ENCODE data around the gene EIF4G1.
A peak's percentile ranks its signal among the peaks of the same experiment; 100 is the strongest.

The EIF4G1 gene

DNA sequence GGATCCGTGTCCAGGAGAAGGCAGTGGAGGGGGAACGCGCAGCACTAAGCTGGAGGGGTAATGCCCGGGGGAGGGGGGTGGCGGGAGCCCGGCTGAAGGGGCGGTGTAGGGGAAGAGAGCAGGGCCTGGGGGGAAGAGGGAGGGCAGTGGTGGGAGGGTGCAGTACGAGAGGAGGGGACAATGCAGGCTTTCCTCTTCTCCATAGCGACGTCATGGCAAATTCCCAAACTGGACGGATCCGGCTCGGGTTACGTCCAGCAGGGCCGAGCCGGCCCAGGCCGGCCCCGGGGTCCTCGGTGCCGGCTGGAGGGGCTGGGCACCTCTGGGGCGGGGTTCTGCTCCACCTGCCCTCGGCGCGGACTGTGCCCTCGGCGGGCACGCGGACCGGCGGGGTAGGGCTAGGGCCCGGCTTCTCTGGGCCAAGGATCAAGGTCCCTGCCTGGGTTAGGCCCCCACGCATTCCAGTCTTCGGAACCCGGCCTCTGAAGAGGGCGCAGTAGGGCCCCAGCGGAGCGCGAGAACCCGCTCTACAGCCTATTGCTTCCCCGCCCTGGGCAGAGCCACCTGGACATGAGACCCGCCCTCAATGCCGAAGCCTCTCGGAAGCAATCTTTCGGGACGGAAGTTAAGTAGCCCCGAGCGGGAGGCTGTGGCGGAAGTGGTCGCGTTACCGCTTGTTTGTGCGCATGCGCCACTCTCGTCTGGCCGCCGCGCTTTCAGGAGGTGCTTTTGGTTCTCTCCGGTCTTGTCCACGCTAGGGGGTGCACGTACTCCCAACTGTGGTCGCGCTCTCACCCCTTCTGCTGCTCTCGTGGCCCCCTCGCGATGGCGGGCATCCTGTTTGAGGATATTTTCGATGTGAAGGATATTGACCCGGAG is 48.5 kb downstream of the EIF4G1 start:
- POLR2A ChIA-PET = interaction anchor here (0.6 kb wide), 1 partner anchor 47 kb away, joined by 3 read pairs; no protein-coding TSS in a partner anchor
- peaks cover 0 to 33% (median 31%) of the 10 kb centered on the region in 4 experiments for H3K4me1 ChIP-seq (ENCODE audit: control extremely low read depth in 1 of 4, control insufficient read depth in 4 of 4, insufficient read depth in 4 of 4, low read length in 3 of 4)
- no peaks in the 10 kb centered on the region for H3K9me3 ChIP-seq (ENCODE audit: control extremely low read depth in 1 of 5, control insufficient read depth in 4 of 5, insufficient read depth in 2 of 5, low read depth in 1 of 5, low read length in 4 of 5)
- CTCF ChIA-PET = interaction anchor here (0.6 to 15.3 kb wide), 12 partner anchors 9 to 179 kb away, joined by 3 to 368 read pairs (median 4); no protein-coding TSS in a partner anchor
- H3K36me3 ChIP-seq (ENCODE audit: control insufficient read depth in 4 of 4, insufficient read depth in 4 of 4, low read length in 3 of 4) = peaks cover 6 to 23% (median 15%) of the 10 kb centered on the region in 4 experiments
- peak overlapping the region in 1 of 2 experiments; percentile 77 for H3K27ac ChIP-seq (ENCODE audit: insufficient read depth in 1 of 2, low read depth in 1 of 2, low read length in 2 of 2, poor library complexity in 1 of 2, severe bottlenecking in 2 of 2)
- WGBS (ENCODE audit: insufficient coverage) = 0% methylated on average over 58 of the region's 68 CpGs
- peaks cover 0 to 3% (median 0%) of the 10 kb centered on the region in 5 experiments for H3K27me3 ChIP-seq (replicated peaks in 2 of 5; ENCODE audit: control insufficient read depth in 4 of 5, insufficient read depth in 5 of 5, low read length in 4 of 5)
- H3K4me3 ChIP-seq (ENCODE audit: control insufficient read depth in 1 of 7, extremely low read depth in 1 of 7, insufficient read depth in 4 of 7, low read depth in 2 of 7, low read length in 6 of 7) = peak overlapping the region; percentile 54 to 92 (median 74)
- peak; percentile 98 for DNase-seq

DNA sequence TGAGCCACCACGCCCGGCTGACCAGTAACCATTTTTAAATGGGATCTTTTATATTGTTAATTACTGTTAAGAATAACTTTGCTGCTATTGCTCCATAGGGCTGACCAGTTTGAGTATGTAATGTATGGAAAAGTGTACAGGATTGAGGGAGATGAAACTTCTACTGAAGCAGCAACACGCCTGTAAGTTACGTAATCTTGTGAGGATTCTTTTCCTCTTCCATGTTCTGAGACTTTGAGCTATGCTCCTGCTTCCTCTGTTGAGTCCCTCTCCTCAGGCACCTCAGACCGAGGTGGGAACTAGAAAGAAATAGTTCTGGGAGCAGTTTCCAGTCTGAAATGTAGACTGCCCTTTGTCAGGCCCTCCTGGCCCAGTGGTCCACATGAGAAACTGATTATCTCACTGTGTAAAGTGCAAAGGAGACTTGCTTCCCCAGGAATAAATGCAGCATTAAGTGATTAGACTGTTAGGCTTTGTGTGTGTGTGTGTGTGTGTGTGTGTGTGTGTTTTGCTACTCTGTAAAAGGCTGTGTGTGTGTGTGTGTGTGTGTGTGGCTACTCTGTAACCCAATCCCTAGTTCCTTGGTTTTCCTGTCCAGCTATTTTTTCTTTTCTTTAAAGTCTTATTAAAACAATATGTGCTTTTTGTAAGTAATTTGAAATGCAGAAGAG is 52.3 kb downstream of the EIF4G1 start:
- 94% methylated on average over 3 of the region's 5 CpGs for WGBS (ENCODE audit: insufficient coverage)
- Histone ChIP-seq H3K27ac (ENCODE audit: insufficient read depth in 1 of 2, low read depth in 1 of 2, low read length in 2 of 2, poor library complexity in 1 of 2, severe bottlenecking in 2 of 2) (no peak overlapping the region), H3K9me3 (ENCODE audit: control extremely low read depth in 1 of 5, control insufficient read depth in 4 of 5, insufficient read depth in 2 of 5, low read depth in 1 of 5, low read length in 4 of 5) (no peaks in the 10 kb centered on the region), H3K27me3 (replicated peaks in 2 of 5; ENCODE audit: control insufficient read depth in 4 of 5, insufficient read depth in 5 of 5, low read length in 4 of 5) (no peaks in the 10 kb centered on the region), H3K4me1 (ENCODE audit: control extremely low read depth in 1 of 4, control insufficient read depth in 4 of 4, insufficient read depth in 4 of 4, low read length in 3 of 4) (peaks cover 0 to 33% (median 25%) of the 10 kb centered on the region in 4 experiments), H3K36me3 (ENCODE audit: control insufficient read depth in 4 of 4, insufficient read depth in 4 of 4, low read length in 3 of 4) (peaks cover 6 to 39% (median 28%) of the 10 kb centered on the region in 4 experiments), H3K4me3 (ENCODE audit: control insufficient read depth in 1 of 7, extremely low read depth in 1 of 7, insufficient read depth in 4 of 7, low read depth in 2 of 7, low read length in 6 of 7) (no peak overlapping the region)
- POLR2A ChIA-PET = no interaction called here
- CTCF ChIA-PET = interaction anchor here (1.2 to 15.3 kb wide), 4 partner anchors 12 to 175 kb away, joined by 4 to 368 read pairs (median 4); no protein-coding TSS in a partner anchor
- DNase-seq = no peak

DNA sequence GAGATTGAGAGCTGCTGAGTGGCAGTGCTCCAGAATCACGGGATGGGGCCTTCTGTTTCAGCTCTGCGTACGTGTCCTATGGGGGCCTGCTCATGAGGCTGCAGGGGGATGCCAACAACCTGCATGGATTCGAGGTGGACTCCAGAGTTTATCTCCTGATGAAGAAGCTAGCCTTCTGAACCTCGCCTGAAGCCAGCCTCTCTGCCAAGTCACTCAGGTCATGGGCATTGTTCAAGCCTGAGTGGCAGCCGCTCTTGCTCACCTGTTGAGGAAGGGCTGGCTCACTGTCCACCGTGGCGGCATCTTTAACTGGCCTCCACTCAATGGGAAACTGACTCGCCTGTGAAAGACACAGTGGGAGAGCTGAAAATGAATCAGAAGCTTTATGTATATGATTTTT is 53.7 kb downstream of the EIF4G1 start:
- H3K4me1 ChIP-seq (ENCODE audit: control extremely low read depth in 1 of 4, control insufficient read depth in 4 of 4, insufficient read depth in 4 of 4, low read length in 3 of 4) = peaks cover 0 to 24% (median 13%) of the 10 kb centered on the region in 4 experiments
- no peak overlapping the region for H3K27ac ChIP-seq (ENCODE audit: insufficient read depth in 1 of 2, low read depth in 1 of 2, low read length in 2 of 2, poor library complexity in 1 of 2, severe bottlenecking in 2 of 2)
- H3K9me3 ChIP-seq (ENCODE audit: control extremely low read depth in 1 of 5, control insufficient read depth in 4 of 5, insufficient read depth in 2 of 5, low read depth in 1 of 5, low read length in 4 of 5) = no peaks in the 10 kb centered on the region
- CTCF ChIA-PET = interaction anchor here (0.7 to 15.3 kb wide), 11 partner anchors 10 to 193 kb away, joined by 3 to 368 read pairs (median 4); partner anchors contain the start of genes EPHB3 and THPO
- H3K4me3 ChIP-seq (ENCODE audit: control insufficient read depth in 1 of 7, extremely low read depth in 1 of 7, insufficient read depth in 4 of 7, low read depth in 2 of 7, low read length in 6 of 7) = no peak overlapping the region
- WGBS (ENCODE audit: insufficient coverage) = 95% methylated on average over 8 of the region's 9 CpGs
- no peak for DNase-seq
- H3K36me3 ChIP-seq (ENCODE audit: control insufficient read depth in 4 of 4, insufficient read depth in 4 of 4, low read length in 3 of 4) = peaks cover 6 to 39% (median 28%) of the 10 kb centered on the region in 4 experiments
- no peaks in the 10 kb centered on the region for H3K27me3 ChIP-seq (replicated peaks in 2 of 5; ENCODE audit: control insufficient read depth in 4 of 5, insufficient read depth in 5 of 5, low read length in 4 of 5)
- POLR2A ChIA-PET = interaction anchor here (0.6 kb wide), 1 partner anchor 329 kb away, joined by 5 read pairs; no protein-coding TSS in a partner anchor

DNA sequence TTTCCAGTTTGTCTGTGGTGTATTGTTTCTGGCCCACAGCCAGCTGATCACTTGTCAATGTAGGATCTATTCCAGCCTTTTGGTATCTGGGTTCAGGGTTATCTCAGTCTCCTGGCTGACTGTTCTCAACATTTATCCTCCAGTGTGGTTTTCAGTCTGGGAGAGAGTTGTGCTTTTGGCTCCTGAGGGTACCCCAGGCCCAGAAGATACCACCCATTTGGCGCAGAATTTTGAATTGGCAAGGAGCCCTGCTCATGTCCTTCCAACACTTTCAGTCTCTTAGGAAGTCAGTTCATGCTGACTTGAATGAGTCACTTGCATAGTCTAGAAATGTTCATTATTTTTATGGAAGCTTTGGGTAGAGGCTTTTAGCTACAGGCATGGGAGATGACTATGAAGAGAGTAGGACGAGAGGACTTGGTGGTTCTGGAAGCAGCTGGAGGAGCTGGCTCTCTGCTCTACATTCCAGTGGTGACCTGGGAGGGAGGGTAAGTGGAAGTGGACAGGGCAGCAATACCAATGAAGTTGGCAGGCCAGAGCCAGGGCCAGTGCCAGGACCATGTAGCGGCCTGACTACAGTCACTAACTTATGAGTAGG is 54.3 kb downstream of the EIF4G1 start:
- 100% methylated on average over 3 of the region's 3 CpGs for WGBS (ENCODE audit: insufficient coverage)
- CTCF ChIA-PET = interaction anchor here (0.6 to 15.3 kb wide), 12 partner anchors 9 to 192 kb away, joined by 3 to 368 read pairs (median 4); partner anchors contain the start of genes EPHB3 and THPO
- Histone ChIP-seq H3K27ac (ENCODE audit: insufficient read depth in 1 of 2, low read depth in 1 of 2, low read length in 2 of 2, poor library complexity in 1 of 2, severe bottlenecking in 2 of 2) (no peak overlapping the region), H3K27me3 (replicated peaks in 2 of 5; ENCODE audit: control insufficient read depth in 4 of 5, insufficient read depth in 5 of 5, low read length in 4 of 5) (no peaks in the 10 kb centered on the region), H3K36me3 (ENCODE audit: control insufficient read depth in 4 of 4, insufficient read depth in 4 of 4, low read length in 3 of 4) (peaks cover 6 to 39% (median 28%) of the 10 kb centered on the region in 4 experiments), H3K4me1 (ENCODE audit: control extremely low read depth in 1 of 4, control insufficient read depth in 4 of 4, insufficient read depth in 4 of 4, low read length in 3 of 4) (peaks cover 0 to 20% (median 8%) of the 10 kb centered on the region in 4 experiments), H3K9me3 (ENCODE audit: control extremely low read depth in 1 of 5, control insufficient read depth in 4 of 5, insufficient read depth in 2 of 5, low read depth in 1 of 5, low read length in 4 of 5) (no peaks in the 10 kb centered on the region), H3K4me3 (ENCODE audit: control insufficient read depth in 1 of 7, extremely low read depth in 1 of 7, insufficient read depth in 4 of 7, low read depth in 2 of 7, low read length in 6 of 7) (no peak overlapping the region)
- POLR2A ChIA-PET = interaction anchor here (0.6 kb wide), 1 partner anchor 328 kb away, joined by 5 read pairs; no protein-coding TSS in a partner anchor
- no peak for DNase-seq

- no peak overlapping the region for H3K27ac ChIP-seq (ENCODE audit: insufficient read depth in 1 of 2, low read depth in 1 of 2, low read length in 2 of 2, poor library complexity in 1 of 2, severe bottlenecking in 2 of 2)
- no peaks in the 10 kb centered on the region for H3K9me3 ChIP-seq (ENCODE audit: control extremely low read depth in 1 of 5, control insufficient read depth in 4 of 5, insufficient read depth in 2 of 5, low read depth in 1 of 5, low read length in 4 of 5)
- H3K4me1 ChIP-seq (ENCODE audit: control extremely low read depth in 1 of 4, control insufficient read depth in 4 of 4, insufficient read depth in 4 of 4, low read length in 3 of 4) = peaks cover 0 to 8% (median 2%) of the 10 kb centered on the region in 4 experiments
- peaks cover 4 to 25% (median 20%) of the 10 kb centered on the region in 4 experiments for H3K36me3 ChIP-seq (ENCODE audit: control insufficient read depth in 4 of 4, insufficient read depth in 4 of 4, low read length in 3 of 4)
- POLR2A ChIA-PET = interaction anchor here (0.9 to 1.0 kb wide), 2 partner anchors 95 to 142 kb away, joined by 3 read pairs; no protein-coding TSS in a partner anchor
- CTCF ChIA-PET = interaction anchor here (0.6 to 15.3 kb wide), 51 partner anchors 8 to 406 kb away, joined by 3 to 368 read pairs (median 4); partner anchors contain the start of genes CLCN2, FAM131A and POLR2H
- WGBS (ENCODE audit: insufficient coverage) = 0% methylated on average over 2 of the region's 5 CpGs
- H3K27me3 ChIP-seq (replicated peaks in 2 of 5; ENCODE audit: control insufficient read depth in 4 of 5, insufficient read depth in 5 of 5, low read length in 4 of 5) = peaks cover 0 to 5% (median 0%) of the 10 kb centered on the region in 5 experiments
- no peak overlapping the region for H3K4me3 ChIP-seq (ENCODE audit: control insufficient read depth in 1 of 7, extremely low read depth in 1 of 7, insufficient read depth in 4 of 7, low read depth in 2 of 7, low read length in 6 of 7)
- peak; percentile 82 to 93 (median 89) for DNase-seq
Observed at GRCh38 chr3:184371570-184372018, 57.2 kb downstream of the EIF4G1 start.

DNA sequence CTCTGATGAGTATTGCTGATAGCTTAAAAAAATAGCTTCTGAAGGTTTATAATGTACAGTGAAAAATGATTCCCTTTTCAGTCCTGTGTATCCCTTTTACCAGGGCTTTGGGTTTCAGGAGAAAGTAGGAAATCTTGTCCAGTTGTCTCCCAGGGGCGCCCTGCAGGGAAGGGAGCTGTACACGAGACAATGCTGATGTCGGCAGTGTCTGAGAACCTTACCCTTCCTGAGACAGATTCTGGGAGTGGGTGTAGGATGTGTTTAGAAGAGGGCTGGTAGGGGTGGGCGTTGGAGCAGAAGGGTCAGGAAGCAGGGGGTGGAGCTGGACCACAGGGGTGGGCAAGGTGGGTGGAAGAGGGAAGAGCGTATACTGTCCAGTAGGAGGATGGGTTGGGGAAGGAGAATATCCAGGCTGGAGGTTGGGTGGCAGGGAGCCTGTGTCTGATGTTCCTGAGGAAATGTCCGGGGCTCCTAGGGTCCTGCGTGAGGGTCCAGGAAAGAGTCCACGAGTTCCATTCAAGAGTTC is 58.0 kb downstream of the EIF4G1 start:
- no peak for DNase-seq

More for the DNA sequence above, 58.0 kb downstream of the EIF4G1 start:
- no peak overlapping the region for H3K27ac ChIP-seq (ENCODE audit: insufficient read depth in 1 of 2, low read depth in 1 of 2, low read length in 2 of 2, poor library complexity in 1 of 2, severe bottlenecking in 2 of 2)
- ChIA-PET CTCF (interaction anchor here (0.6 to 15.3 kb wide), 38 partner anchors 9 to 406 kb away, joined by 3 to 368 read pairs (median 6); partner anchors contain the start of gene FAM131A), POLR2A (no interaction called here)
- H3K4me3 ChIP-seq (ENCODE audit: control insufficient read depth in 1 of 7, extremely low read depth in 1 of 7, insufficient read depth in 4 of 7, low read depth in 2 of 7, low read length in 6 of 7) = no peak overlapping the region
- peaks cover 3 to 19% (median 15%) of the 10 kb centered on the region in 4 experiments for H3K36me3 ChIP-seq (ENCODE audit: control insufficient read depth in 4 of 4, insufficient read depth in 4 of 4, low read length in 3 of 4)
- no peaks in the 10 kb centered on the region for H3K9me3 ChIP-seq (ENCODE audit: control extremely low read depth in 1 of 5, control insufficient read depth in 4 of 5, insufficient read depth in 2 of 5, low read depth in 1 of 5, low read length in 4 of 5)
- H3K27me3 ChIP-seq (replicated peaks in 2 of 5; ENCODE audit: control insufficient read depth in 4 of 5, insufficient read depth in 5 of 5, low read length in 4 of 5) = peaks cover 0 to 5% (median 0%) of the 10 kb centered on the region in 5 experiments
- peaks cover 0 to 11% (median 4%) of the 10 kb centered on the region in 4 experiments for H3K4me1 ChIP-seq (ENCODE audit: control extremely low read depth in 1 of 4, control insufficient read depth in 4 of 4, insufficient read depth in 4 of 4, low read length in 3 of 4)
- WGBS (ENCODE audit: insufficient coverage) = 81% methylated on average over 8 of the region's 8 CpGs
